DMS79 treated with DMSO at 0.1 percent for 48 hours (cell line): Measurements from ENCODE around the gene WSCD2.

Source experiments
- DNase-seq: peaks from one replicate; lab custom pipeline; 2025; lab: John Stamatoyannopoulos, UW

WSCD2 gene

DNA sequence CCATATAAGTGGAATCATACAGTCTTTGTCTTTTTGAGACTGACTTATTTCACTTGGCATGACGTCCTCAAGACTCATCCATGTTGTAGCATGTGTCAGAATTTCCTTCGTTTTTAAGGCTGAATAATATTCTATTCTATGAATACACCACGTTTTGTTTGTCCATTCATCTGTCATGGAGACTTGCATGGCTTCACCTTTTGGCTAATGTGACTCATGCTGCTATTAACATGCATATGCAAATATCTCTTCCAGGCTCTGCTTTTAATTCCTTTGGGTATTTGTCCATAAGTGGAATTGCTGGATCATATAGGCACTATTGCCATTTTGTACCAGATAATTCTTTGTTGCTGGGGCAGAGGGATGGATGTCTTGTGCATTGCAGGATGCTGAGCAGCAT, 19.6 kb upstream of the WSCD2 start:
- no peak for DNase-seq

DNA sequence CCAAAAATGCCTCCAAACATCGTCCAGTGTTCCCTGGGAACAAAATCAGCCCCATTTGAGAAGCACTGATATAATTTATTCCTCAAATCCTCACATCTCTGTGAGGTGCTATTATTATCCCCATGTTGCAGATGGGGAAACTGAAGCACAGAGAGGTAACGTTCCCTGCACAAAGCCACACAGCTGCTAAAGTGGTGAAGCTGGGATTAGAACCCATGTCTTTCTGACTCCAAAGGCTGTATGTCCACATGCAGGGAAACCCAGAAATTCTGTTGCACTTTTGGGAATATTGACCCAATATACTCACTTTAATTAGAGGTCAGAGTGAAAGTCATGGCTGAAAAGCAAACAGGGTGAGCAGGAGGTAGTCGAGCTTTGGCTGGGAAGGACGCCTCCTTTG, 19.1 kb upstream of the WSCD2 start:
- DNase-seq: no peak

DNA sequence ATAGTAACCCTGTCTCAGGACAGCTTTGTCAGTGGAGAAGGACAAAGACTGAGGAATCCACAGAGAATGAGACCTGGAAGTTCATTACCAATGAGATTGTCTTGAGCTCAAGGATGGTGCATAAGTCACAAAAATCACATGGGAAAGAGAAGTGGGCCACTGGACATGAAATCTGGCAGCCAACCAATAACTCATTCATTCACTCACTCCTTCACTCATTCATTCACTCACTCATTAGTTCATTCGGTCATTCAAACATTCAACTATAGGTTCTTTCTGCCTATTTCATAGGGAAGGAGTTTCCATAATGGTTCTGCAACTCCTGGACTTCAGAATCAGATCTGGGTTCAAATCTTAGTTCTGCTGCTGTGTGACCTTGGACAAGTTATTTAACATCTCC, 18.2 kb upstream of the WSCD2 start:
- no peak for DNase-seq

DNA sequence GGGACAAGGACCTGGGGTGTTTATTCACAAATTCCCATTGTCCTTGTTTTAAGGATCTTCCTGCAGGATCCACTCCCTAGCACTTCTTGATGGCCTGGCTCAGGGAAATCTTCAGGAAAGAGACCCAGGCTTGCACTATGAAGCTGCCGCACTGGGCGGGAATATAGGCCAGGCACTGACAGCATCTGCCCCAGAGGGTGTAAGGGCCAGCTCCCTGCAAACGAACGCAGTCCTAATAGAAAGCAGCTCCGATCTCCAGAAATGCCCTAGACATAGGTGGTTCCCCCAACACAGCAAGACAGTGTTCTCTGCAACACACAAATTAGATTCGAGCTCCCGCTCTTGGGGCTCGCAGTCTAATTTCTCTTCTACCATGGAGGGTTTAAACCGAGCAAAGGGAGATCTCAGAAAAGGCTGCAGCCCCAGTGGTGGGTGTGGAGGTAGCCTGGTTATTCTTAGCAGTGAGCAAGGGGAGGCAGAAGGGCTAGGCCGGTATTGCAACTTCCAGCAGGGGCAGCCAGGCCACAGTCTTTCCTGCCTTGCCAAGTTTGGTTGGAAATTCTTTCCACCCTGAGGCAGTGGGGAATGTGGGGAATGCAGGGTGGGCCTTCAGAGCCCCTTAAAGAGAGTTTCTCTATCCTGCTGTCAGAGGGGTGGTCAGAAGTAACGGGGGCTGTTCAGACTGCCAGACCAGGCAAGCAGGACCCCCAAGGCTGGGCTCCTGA, 16.1 kb upstream of the WSCD2 start:
- no peak for DNase-seq

DNA sequence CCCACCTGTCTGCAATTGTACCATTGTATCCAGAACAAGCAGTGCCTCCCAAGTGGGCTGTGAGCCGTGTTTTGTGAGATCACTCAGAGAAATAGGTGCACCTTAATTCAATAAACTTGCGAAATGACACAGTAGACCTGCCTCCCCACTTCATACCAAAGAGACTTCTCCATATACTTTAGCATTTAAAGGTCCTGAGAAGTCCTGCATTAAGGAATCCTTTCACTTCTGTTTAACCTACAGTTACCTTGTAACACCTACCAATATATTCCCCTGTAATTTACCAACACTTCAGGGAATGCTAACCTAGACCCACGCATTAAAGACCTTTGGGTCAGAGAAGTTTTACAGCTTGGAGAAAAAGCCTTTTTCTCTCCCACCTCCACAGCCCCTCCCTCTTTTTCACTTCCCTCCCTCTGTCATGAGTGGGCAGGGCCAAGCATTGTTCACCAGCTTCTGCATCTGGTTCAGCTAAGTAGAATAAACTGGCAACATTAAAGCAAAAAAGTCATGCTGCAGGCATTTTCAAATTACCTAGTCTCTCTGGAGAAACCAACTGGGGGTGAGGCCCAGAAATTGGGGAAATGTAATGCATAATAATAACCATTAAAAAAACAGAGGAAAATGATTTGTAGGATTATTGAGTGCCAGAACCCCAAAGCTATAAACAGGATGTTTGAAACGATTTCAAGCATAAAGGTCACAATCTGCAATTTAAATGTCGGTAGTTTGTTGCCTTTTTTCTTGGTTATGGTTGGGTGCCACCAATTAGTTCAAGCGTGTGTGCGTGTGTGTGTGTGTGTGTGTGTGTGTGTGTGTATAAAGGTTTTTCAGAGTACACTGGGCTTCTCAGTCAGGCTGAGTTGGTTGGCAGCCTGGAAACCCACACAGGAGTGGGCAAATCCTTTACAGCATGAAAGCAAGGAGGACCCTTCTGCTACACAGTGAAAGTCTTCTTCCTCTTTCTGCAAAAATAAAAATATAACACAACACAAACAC, 13.7 kb upstream of the WSCD2 start:
- no peak for DNase-seq

DNA sequence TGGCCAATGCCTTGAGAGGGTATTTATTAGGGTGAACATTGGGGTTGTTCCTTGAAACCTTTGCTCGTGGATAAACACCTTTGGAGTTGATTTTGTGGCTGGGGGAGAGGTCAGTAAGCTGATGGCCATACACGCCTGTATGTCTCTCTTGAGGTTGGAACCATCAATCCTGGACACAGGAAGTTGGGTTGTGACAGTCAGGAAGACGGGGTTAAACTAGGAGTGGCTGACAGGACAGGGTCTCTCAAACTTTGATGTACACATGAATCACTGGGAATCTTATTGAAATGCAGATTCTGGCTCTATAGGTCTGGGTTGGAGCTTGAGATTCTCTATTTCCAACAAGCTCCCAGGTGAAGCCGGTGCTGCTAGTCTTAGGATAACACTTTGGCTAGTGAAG, 12.8 kb upstream of the WSCD2 start:
- no peak for DNase-seq

DNA sequence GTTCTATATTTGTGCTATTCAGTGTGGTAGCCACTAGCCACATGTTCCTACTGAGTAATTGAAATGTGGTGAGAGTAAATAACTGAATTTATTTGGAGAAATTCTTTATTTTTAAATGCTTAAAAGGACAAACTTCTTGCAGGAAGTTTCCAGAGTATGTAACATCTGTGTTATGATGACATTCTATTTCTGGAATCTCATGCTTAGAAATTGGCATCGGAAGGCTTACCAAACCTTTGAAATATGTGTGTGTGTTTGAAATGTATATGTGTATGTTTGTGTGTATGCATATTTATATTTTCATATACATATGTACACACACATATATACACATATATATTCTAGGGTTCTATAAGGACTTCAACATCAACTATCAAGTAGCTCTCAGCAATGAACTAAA, 12.4 kb upstream of the WSCD2 start:
- no peak for DNase-seq

DNA sequence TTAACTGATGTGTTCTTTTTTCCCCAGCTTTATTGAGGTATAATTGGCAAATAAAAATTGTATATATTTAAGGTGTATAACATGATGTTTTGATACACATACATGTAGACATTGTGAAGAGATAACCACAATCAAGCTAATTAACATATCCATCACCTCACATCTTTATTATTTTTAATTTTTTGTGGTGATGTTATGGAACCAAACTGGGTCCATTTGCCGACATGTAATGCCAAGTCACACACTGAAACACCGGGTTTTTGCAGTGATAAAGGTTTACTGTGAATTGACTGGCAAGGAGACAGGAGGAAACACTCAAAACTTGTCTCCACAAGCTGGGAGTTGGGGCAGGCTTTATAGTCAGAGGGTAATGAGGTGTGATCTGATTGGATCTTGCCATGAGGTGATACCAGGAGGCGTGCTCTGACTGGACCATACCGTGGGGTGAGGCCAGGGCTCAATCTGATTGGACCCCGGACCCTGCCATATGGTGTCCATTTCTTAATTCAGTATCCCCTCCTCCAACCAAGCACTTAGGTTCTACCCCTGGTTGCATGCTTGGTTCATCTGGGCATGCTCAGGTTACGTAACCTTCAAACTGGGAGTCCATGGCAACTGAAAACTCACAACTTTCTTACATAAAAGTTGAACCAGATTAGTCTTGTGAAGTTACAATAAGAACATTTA, 11.8 kb upstream of the WSCD2 start:
- DNase-seq: no peak

DNA sequence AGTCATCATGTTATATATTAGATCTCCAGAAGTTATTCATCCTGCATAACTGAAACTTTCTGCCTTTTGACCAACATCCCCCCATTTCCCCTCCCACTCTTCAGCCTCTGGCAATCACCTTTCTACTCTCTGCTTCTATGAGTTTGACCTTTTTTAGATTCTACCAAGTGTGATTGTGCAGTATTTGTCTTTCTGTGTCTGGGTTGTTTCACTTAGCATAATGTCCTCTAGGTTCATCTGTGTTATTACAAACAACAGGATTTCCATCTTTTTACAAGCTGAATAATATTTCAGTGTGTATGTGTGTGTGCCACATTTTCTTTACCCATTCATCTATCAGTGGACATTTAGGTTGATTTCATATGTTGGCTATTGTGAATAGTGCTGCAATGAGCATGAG, 11.2 kb upstream of the WSCD2 start:
- DNase-seq: no peak

DNA sequence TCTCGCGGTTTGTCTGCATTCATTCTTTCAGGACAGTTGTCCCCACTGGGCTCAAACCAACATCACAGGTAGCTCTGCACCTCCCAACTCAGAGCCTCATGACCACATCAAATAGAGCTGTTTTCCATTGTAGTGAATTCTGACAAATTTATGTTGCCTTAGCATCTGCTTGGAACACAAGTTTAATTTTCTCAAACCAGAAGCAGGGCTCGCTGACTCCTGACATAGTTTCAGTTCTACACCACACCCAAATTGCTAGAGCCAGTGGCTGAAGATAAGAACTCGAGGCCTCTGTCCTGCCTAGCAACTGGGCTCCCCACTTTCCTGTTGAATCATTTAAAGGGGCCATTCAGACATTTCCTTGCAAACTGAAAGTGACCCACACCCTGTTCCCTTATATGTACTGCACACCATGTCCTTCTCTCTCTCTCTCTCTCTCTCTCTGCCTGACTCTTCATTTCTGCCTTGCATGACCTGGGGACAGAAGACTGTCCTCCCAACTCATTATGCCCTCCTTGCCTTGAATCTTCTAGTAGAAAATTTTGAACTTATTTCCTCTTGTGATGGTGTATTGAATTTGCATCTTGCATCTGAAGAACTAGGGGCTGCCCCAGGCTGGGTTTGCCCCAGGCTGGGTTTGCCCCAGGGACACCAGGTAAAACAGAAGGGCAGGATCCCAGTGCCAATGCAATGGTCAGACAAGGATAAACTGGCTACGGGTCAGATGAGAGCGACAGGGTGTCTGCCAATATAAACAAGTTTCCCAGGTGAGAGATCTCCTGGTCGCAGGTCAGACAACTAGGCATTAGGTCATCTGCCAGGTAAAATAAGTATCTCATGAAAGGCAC, 9.7 kb upstream of the WSCD2 start:
- DNase-seq: no peak

DNA sequence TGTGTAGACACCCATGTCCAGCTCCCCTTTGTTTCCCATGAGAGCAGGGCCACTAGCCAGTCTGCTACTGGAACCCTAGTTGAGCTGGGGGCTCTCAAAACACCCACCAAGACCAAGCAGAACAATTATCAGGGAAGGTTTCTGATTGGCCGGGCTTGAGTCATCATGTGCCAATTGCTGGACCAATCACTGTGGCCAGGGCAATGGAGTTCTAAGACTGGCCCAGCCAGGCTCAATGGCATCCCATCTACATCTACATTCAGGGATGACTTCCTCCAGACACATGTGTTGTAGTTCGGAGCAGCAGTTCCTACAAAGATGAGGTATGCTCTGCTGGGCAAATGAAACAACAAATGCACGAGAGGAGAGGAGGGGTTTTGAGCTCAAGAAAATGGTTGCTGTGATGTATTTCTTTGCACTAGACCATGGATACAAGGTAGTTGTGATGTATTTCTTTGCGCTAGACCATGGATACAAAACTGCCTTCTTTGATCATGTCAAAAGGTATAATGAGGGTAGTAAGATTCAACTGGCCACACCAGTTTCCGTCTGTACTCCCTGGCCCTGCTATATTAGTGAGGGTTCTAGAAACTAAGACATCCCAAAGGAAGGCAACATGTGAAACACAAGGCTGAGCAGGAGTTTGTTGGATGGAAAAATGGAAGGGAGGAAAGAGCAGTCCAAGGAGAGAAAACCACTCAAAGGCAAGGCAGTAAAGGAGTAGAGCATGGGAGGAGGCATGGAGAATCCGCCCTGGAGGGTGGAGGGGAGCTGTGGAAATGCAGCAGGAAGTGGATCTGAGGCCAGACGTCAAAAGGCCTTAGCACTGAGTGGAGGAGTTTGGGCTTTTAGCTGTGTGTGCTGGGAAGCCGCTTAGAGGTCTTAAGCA, 8.9 kb upstream of the WSCD2 start:
- DNase-seq: no peak

DNA sequence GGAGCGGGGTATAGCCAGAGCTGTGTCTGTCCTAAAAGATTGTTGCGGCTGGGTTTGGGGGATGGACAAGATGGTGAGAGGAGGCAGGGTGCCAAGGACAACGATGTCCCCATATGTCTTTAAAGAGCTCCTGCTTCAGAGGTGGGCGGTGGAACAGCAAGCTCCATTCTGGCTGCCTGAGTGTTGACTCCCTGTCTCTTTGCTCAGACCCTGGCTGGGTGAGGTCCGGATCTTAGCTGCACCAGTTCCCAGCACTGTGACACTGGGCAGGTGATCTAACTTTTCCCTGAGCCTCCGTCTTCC, 8.3 kb upstream of the WSCD2 start:
- DNase-seq: no peak

DNA sequence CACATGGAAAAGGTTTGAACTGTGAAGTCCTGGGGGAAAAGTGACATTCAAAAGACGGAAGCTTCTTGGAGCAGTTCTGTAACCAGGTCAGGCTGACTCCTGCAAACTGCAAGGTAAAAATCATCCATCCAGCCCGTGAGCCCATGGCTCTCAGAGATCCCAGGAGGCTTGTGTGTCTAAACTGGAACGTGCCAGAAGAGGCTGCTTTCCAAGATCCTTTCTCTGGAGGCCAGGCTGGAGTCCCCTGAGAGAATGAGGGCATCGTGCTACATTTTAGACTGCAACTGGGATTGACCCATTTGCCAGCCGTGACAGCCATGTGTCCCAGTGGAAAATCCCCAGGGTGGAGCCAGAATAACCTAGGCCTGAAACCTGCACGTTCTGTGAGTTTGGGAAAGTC, 7.8 kb upstream of the WSCD2 start:
- DNase-seq: no peak

DNA sequence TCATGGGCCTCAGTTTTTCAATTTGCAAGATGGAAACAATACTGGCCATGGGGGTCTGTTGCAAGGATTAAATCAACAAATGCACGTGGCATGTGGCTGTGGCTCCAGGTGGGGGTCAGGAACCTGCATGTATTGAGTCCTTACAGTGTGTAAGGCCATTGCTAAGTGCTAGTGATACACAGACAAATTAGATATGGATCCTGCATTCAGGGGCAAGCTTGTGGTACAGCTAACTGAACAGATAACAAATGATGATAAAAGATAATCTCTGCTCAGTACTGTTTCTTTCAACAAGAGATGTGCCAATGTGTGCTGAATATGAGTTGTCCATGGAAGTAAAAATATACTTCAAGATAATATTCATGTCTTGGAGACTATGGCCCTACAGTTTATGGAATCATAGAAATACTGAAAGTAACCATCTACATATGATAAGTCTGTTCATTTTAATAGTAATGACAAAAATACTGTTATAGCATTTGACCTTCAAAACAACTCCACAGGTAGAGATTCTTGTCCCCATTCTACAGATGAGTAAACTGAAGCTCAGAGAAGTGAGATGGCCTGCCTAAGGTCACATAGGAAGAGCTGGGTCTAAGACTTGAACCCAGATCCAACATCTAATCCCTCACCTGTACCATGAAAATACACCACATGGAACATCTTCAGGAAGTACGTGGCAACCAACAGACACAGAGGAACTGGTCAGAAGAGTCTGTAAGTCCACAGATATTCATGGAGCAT, 7.2 kb upstream of the WSCD2 start:
- no peak for DNase-seq

DNA sequence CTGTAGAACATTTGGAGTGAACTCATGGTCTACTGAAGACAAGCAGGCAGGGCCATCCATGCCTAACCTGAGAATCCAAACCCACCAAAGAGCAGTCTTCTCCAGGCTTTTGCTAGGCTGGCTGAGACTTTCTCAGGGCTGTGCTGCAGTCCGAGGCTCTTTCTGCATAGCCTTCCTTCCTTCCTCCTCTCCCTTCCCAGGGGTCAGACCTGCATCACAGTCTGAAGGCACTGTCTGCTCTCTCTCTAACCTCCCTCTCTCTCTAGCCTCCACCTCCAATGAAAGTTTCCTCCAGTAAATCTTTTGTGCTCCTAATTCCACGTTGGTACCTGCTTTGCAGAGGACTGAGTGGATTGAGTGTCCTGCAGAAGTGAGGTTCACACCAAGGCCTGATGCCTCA, 6.4 kb upstream of the WSCD2 start:
- no peak for DNase-seq

DNA sequence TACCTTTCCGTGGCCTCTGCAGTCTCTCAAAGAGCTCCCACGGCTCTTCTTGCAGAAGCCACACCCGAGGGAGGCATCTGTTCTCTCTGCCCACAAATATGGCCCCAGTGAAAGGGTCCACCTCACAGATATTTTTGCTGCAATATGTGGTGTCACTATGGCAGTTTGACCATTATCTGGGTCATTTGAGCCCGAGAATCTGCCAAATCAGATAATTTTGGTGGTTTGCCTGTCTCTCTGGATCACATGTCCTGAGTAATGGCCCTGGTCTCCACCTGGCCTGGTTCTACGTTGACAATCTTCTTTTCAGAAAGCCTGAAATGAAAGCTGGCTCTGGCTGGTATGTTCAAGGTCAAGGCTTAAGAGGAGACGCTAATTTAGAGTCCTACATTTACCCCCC, 5.7 kb upstream of the WSCD2 start:
- DNase-seq: no peak

DNA sequence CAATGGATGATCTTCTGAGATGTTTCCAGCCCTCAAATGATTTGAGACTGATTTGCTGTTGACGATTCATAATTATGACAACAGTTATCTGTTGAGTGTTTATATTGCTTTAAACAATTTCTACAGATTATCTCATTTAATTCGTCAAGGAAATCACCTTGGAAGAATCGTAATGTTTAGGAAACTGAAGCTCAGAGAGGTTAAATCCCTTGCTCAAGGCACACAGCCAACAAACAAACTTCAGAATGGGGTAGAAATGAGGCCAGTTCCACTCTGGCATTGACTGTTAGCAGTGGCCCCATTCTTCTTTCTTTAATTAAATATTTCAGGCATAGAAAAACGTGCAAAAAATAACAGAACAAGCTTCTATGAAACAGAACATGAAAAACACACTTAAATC, 4.0 kb upstream of the WSCD2 start:
- DNase-seq: no peak

DNA sequence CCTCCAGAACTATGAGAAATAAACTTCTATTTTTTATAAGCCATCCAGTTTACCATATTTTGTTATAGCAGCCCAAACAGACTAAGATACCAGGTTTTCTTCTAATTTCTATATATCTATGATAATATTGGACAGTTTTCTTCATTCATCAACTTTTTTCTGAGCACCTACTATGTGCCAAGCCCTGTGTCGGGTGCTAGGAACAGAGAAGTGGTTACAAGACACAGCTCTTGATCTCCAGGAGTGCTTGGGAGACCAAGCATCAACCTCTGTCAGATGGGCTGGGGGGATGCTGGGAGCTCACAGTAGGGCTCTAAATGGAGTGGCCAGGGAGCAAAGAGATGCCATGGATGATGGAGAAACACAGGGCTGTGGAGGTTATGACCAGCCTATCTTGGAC, 2.9 kb upstream of the WSCD2 start:
- DNase-seq: no peak

DNA sequence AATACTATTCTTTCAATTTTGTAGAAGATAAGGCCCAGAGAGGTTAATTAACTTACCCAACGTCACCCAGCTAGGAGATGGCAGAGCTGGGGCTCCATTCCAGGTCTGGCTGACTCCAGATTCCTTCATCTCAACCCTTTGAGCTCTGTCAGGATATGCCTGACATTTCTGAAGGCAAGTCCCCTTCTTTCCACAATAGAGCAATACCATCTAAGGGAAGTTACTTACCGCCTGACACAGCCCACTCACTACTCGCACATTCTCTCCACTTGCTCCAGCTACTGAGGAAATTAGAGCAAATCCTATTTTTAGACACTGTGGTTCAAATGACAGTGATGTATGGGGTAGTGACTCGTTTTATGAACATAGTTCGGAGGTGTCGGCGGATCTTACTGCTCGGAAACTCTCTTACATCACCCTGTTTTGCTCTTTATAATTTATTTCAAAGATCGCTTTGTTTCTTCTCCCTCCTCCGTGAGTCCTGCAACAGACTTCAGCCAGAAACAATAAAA, 2.0 kb upstream of the WSCD2 start:
- DNase-seq: no peak

DNA sequence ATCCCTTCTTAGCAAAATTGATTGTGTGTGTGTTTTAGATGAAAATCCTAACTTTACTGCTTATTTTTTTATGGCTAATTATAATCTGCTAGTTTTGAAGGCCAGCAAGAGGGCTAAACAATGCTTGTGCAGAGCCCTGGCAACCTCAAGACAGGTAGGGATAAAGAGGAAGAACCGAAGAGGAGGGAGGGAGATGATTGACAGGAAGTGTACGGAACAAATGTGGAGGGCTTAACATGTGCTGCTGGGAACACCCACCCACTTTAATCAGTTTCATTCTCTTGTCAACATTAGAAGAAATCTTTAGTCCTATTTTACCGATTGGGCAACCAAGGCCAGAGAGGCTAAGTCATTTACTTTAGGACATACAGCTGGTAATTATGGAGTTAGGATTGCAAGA, 1.4 kb upstream of the WSCD2 start:
- DNase-seq: no peak
